Upper lobe of left lung (tissue), 4 donors: ENCODE measurements around the gene KRTAP10-7.

Experiments used
- CTCF ChIP-seq, 6 experiments: fragments of 450-650 bp in 4 of 6; fragments of 200-600 bp in 2 of 6; sonication (generic) in 2 of 6; IDR thresholded peaks; one replicate each; pipeline ENCODE4 v1.5.1; 2016 to 2019; ENCODE audit warnings: antibody characterized with exemption in 6 of 6
- POLR2A ChIP-seq, 4 donors: fragments of 450-650 bp; IDR thresholded peaks; one replicate each; pipeline ENCODE4 v1.5.1; 2016 to 2017; ENCODE audit warnings: antibody characterized with exemption in 4 of 4, mild to moderate bottlenecking in 2 of 4
- POLR2AphosphoS5 ChIP-seq, 2 donors: sonication (generic); formaldehyde crosslinking; IDR thresholded peaks; one replicate each; pipeline ENCODE4 v1.5.1; 2017; ENCODE audit warnings: antibody characterized with exemption in 2 of 2

DNA sequence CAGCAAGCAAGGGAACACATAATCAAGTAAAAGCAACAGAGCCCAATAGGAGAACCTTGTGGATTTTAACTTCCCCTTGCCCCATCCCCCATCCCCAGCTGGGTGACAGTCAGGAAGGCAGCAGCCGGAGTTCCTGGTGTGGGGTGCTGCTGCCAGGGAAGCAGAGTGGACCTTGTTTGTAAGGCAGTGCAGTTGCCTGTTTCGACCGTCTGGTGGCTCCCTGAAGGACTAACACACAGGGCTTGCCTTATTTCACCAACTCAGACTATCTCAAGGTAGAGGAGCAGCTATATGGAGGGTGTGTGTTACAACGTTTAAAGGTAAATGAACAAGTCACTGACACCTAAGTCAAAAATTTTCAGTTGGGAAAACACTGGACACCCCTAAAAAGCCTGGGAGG is 18.1 kb downstream of the KRTAP10-7 start:
- TF ChIP-seq CTCF (IDR thresholded peaks at IDR 0.05) (peak in 2 of 6 experiments; percentile 9 to 12), POLR2A (IDR thresholded peaks at IDR 0.05) (no peak), POLR2AphosphoS5 (IDR thresholded peaks at IDR 0.05) (no peak)
